CD4-positive, alpha-beta T cell treated with Interleukin-4 for 4 hours (primary cell): ENCODE data around the gene IGFBP5.

Experiments used
- DNase-seq: peaks from one replicate; pipeline ENCODE4 v3.0.0-alpha.2; 2020

Gene IGFBP5

GRCh38 chr2:216663106-216663505 is 32.2 kb downstream of the IGFBP5 start:
- DNase-seq: no peak

- DNase-seq: no peak
Observed at GRCh38 chr2:216661639-216662375, 33.5 kb downstream of the IGFBP5 start.

GRCh38 chr2:216661051-216661450 is 34.3 kb downstream of the IGFBP5 start:
- DNase-seq: no peak

GRCh38 chr2:216660496-216660895 is 34.9 kb downstream of the IGFBP5 start:
- DNase-seq: no peak

- no peak for DNase-seq
Observed at GRCh38 chr2:216659276-216659675, 36.1 kb downstream of the IGFBP5 start.

GRCh38 chr2:216658757-216659156 is 36.6 kb downstream of the IGFBP5 start:
- no peak for DNase-seq

GRCh38 chr2:216657980-216658379 is 37.4 kb downstream of the IGFBP5 start:
- no peak for DNase-seq

- DNase-seq: no peak
Observed at GRCh38 chr2:216657086-216657855, 38.1 kb downstream of the IGFBP5 start.

- DNase-seq: no peak
Observed at GRCh38 chr2:216654528-216655052, 40.8 kb downstream of the IGFBP5 start.

- no peak for DNase-seq
Observed at GRCh38 chr2:216653931-216654365, 41.4 kb downstream of the IGFBP5 start.

GRCh38 chr2:216653093-216653799 is 42.1 kb downstream of the IGFBP5 start:
- no peak for DNase-seq

- no peak for DNase-seq
Observed at GRCh38 chr2:216652566-216652965, 42.8 kb downstream of the IGFBP5 start.

- no peak for DNase-seq
Observed at GRCh38 chr2:216651351-216651881, 43.9 kb downstream of the IGFBP5 start.

GRCh38 chr2:216650626-216651257 is 44.6 kb downstream of the IGFBP5 start:
- DNase-seq: no peak

GRCh38 chr2:216649574-216649973 is 45.8 kb downstream of the IGFBP5 start:
- no peak for DNase-seq

- DNase-seq: no peak
Observed at GRCh38 chr2:216648105-216648504, 47.2 kb downstream of the IGFBP5 start.

GRCh38 chr2:216646116-216646515 is 49.2 kb downstream of the IGFBP5 start:
- DNase-seq: no peak

GRCh38 chr2:216645636-216645950 is 49.8 kb downstream of the IGFBP5 start:
- no peak for DNase-seq

- DNase-seq: no peak
Observed at GRCh38 chr2:216644842-216645635, 50.3 kb downstream of the IGFBP5 start.

- DNase-seq: no peak
Observed at GRCh38 chr2:216643986-216644659, 51.2 kb downstream of the IGFBP5 start.

GRCh38 chr2:216637472-216637871 is 57.9 kb downstream of the IGFBP5 start:
- no peak for DNase-seq
